ENCODE data around the gene CIAO2A.
A peak's percentile ranks its signal among the peaks of the same experiment; 100 is the strongest.
"Not testable (repeated sequence)": the region's sequence is repeated elsewhere in the genome, so short reads cannot be mapped to it uniquely, and the experiment has no call there.

CIAO2A gene

DNA sequence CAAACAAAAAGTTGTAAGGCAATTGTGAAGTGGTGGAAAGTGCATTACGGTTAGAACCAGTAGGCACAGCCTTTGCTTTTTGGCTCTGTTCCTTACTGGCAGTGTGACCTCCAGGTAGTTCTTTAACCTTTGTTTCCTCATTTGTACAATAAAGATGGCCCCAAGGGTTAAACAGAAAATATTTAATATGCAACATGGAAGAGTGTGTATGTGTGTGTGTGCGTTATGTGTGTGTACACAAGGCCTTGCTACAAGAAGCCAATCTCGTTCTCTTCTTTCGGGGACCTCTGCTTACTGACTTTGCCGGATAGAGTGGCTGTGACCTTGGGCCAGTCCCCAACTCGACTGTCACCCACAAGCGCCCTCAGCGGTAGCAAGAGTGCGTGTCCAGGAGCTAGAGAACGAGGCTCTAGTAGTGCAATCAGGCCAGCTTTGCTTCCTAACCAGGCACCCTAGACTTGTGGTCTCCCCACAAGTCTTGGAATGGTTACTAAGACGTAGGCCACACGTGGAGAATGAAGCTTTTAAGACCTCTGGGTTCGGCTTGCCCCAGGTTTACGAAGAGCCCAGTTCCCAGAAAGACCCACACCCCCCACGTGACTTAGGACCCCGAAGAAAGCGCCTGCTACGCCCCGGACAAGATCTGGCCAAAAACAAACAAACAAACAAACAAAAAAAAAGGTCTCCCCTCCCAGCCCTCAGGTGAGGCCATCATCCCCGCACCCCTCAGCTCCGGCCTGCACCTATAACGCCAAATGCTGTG is 593 bp downstream of the CIAO2A start:
- peaks cover 11 to 41% of the 10 kb centered on the region in 2 donors for H3K4me1 ChIP-seq (ENCODE audit: control insufficient read depth in 1 of 2, insufficient read depth in 2 of 2, low read length in 2 of 2)
- H3K36me3 ChIP-seq (ENCODE audit: control insufficient read depth in 1 of 2, insufficient read depth in 2 of 2, low read length in 2 of 2) = peaks cover 3 to 26% of the 10 kb centered on the region in 2 donors
- peak overlapping the region; percentile 90 to 96 for H3K4me3 ChIP-seq (ENCODE audit: low read depth in 1 of 2, low read length in 2 of 2)
- no peaks in the 10 kb centered on the region for H3K27me3 ChIP-seq (ENCODE audit: low read depth, low read length)
- H3K27ac ChIP-seq (ENCODE audit: low read length) = peak overlapping the region; percentile 97
- H3K9me3 ChIP-seq (ENCODE audit: control insufficient read depth in 1 of 2, low read length in 2 of 2) = no peaks in the 10 kb centered on the region

DNA sequence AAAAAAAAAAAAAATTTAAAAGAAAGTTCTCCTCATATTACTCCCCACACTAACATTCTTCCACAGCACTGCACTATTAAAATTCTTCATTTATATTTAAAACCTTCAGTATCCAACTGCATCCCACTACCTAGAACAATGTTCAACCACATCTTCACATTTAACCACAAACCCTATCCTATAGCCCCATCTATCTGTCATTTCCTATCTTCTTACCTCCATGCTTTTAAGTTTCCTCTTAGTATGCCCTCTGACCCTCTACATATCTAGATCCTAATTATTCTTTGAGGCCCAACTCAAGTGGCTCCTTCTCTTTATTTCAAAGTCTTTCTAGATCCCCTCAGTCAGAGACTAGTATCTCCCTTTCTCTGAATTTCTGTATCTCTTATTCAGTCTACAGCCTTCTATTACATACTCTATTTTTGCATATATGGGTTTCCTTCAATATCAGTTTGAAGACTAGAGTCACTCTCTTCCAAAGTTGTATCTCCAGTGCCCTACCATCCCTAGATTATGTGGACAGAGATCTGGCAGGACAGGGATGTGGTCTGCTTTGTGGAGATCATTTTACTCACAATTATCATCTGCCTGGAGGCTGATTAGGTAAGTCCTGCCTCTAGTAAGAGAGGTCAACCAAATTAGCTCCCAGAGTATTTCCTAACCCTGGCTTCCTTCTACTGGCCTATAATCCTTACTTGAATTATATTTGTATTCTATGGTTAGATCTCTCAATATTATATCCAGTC is 1.4 kb downstream of the CIAO2A start:
- no peaks in the 10 kb centered on the region for H3K9me3 ChIP-seq (ENCODE audit: control insufficient read depth in 1 of 2, low read length in 2 of 2)
- H3K4me1 ChIP-seq (ENCODE audit: control insufficient read depth in 1 of 2, insufficient read depth in 2 of 2, low read length in 2 of 2) = peaks cover 5 to 33% of the 10 kb centered on the region in 2 donors
- peak overlapping the region in 1 of 2 donors; percentile 90 for H3K4me3 ChIP-seq (ENCODE audit: low read depth in 1 of 2, low read length in 2 of 2)
- peaks cover 7 to 33% of the 10 kb centered on the region in 2 donors for H3K36me3 ChIP-seq (ENCODE audit: control insufficient read depth in 1 of 2, insufficient read depth in 2 of 2, low read length in 2 of 2)
- H3K27ac ChIP-seq (ENCODE audit: low read length) = peak overlapping the region; percentile 97
- no peaks in the 10 kb centered on the region for H3K27me3 ChIP-seq (ENCODE audit: low read depth, low read length)

DNA sequence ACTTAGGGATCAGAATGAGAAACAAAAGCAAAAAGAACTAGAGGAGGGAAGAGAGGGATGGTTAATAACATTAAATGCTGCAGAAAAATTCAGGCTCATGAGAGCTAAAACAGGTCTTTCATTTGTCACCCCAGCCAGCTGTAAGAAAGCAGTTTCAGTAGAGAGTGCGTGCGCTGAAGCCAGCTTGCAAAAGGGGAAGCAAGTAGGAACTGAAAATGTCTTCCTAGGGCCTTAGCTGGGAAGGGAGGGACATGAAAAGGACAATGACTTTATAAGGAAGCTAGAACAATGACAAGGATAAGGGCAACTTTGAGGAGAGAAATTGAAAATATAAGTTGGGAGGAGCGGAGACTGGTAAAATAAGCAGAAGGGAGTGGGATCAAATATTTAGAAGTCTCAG is 3.1 kb downstream of the CIAO2A start:
- Histone ChIP-seq H3K4me3 (ENCODE audit: low read depth in 1 of 2, low read length in 2 of 2) (no peak overlapping the region), H3K27ac (ENCODE audit: low read length) (peak overlapping the region; percentile 59), H3K9me3 (ENCODE audit: control insufficient read depth in 1 of 2, low read length in 2 of 2) (no peaks in the 10 kb centered on the region), H3K27me3 (ENCODE audit: low read depth, low read length) (no peaks in the 10 kb centered on the region), H3K4me1 (ENCODE audit: control insufficient read depth in 1 of 2, insufficient read depth in 2 of 2, low read length in 2 of 2) (peaks cover 5 to 24% of the 10 kb centered on the region in 2 donors), H3K36me3 (ENCODE audit: control insufficient read depth in 1 of 2, insufficient read depth in 2 of 2, low read length in 2 of 2) (peaks cover 7 to 30% of the 10 kb centered on the region in 2 donors)

DNA sequence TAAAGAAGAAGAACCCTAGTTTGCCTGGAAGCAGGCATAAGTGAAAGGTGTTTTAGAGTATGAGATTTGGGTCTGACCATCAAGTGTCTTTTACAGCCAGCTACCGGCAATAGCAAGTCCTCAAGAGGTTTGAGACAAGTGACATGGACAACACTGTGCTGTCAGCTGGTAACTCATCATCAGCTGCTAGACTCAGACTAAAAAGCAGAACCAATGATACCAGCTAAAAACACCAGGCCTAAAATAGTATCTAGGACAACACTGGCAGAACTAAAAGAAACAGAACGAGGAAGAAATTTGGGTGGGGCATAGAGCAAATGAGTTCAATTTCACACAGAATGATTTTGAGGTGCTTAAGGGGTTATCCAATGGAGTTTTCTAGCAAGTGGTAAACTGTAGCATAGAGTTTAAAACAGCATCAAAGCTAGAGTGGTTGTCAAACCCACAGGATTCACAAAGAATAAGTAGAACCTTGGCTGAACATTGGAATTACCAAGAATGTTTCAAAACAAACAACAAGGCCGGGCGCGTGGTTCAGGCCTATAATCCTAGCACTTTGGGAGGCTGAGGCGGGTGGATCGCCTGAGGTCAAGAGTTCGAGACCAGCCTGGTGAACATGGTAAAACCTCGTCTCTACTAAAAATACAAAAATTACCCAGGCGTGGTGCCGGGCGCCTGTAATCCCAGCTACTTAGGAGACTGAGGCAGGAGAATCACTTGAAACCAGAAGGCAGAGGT is 3.9 kb downstream of the CIAO2A start:
- no peaks in the 10 kb centered on the region for H3K27me3 ChIP-seq (ENCODE audit: low read depth, low read length)
- H3K36me3 ChIP-seq (ENCODE audit: control insufficient read depth in 1 of 2, insufficient read depth in 2 of 2, low read length in 2 of 2) = peaks cover 7 to 30% of the 10 kb centered on the region in 2 donors
- H3K27ac ChIP-seq (ENCODE audit: low read length) = peak overlapping the region; percentile 14
- no peak overlapping the region for H3K4me3 ChIP-seq (ENCODE audit: low read depth in 1 of 2, low read length in 2 of 2)
- peaks cover 5 to 22% of the 10 kb centered on the region in 2 donors for H3K4me1 ChIP-seq (ENCODE audit: control insufficient read depth in 1 of 2, insufficient read depth in 2 of 2, low read length in 2 of 2)
- H3K9me3 ChIP-seq (ENCODE audit: control insufficient read depth in 1 of 2, low read length in 2 of 2) = no peaks in the 10 kb centered on the region

DNA sequence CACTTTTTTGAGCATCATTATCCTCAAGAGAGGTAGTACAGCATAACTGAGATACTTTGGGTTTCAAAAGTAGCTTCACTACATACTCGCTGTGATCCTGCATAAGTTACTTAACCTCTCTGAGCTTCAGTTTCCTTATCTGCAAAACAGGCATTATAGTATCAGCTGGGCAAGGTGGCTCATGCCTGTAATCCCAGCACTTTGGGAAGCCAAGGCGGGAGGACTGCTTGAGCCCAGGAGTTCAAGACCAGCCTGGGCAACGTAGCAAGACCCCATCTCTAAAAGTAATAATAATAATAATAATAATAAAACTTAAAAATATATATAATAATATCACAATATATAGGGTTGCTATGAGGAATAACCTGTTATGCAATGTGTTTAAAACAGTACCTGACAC is 10.9 kb downstream of the CIAO2A start:
- H3K36me3 ChIP-seq (ENCODE audit: control insufficient read depth in 1 of 2, insufficient read depth in 2 of 2, low read length in 2 of 2) = peaks cover 9 to 22% of the 10 kb centered on the region in 2 donors
- H3K4me1 ChIP-seq (ENCODE audit: control insufficient read depth in 1 of 2, insufficient read depth in 2 of 2, low read length in 2 of 2) = no peaks in the 10 kb centered on the region
- H3K9me3 ChIP-seq (ENCODE audit: control insufficient read depth in 1 of 2, low read length in 2 of 2) = no peaks in the 10 kb centered on the region
- H3K4me3 ChIP-seq (ENCODE audit: low read depth in 1 of 2, low read length in 2 of 2) = no peak overlapping the region
- H3K27me3 ChIP-seq (ENCODE audit: low read depth, low read length) = no peaks in the 10 kb centered on the region
- no peak overlapping the region for H3K27ac ChIP-seq (ENCODE audit: low read length)

DNA sequence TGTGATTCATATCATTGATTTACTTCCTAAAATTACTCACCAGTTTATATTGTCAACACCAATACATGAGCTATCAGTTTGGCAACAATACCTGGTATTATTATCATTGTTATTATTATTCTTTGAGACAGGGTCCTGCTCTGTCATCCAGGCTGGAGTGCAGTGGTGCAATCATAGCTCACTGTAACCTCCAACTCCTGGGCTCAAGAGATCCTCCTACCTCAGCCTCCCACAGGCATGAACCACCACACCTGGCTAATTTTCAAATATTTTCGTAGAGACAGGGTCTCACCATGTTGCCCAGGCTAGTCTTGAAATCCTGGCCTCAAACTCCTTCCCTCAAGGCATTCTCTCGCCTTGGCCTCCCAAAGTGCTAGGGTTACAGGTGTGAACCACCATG is 20.1 kb downstream of the CIAO2A start:
- not testable (repeated sequence) for H3K9me3 ChIP-seq (ENCODE audit: control insufficient read depth in 1 of 2, low read length in 2 of 2); H3K27me3 ChIP-seq (ENCODE audit: low read depth, low read length); H3K4me3 ChIP-seq (ENCODE audit: low read depth in 1 of 2, low read length in 2 of 2); H3K27ac ChIP-seq (ENCODE audit: low read length)
- Histone ChIP-seq H3K36me3 (ENCODE audit: control insufficient read depth in 1 of 2, insufficient read depth in 2 of 2, low read length in 2 of 2) (peaks cover 21 to 28% of the 10 kb centered on the region in 2 donors), H3K4me1 (ENCODE audit: control insufficient read depth in 1 of 2, insufficient read depth in 2 of 2, low read length in 2 of 2) (peaks cover 0 to 16% of the 10 kb centered on the region in 2 donors)

DNA sequence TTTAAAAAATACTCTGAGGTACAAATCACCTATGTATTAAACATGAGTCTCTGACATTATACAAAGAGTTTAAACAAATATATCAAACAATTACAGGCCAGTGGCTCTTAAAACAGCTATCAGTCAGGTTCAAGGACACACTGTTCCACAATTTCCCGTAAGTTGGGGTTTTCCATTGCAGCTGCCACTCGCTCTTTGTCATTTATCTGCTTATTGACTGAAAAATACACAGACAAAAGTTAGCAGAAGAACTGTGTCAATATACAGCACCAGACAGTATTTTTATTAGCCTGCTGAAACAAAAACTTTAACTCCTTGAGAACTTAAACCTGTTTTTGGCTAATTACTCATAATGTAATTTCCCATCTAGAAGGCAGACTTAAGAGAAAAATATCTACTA is 20.8 kb downstream of the CIAO2A start:
- Histone ChIP-seq H3K4me3 (ENCODE audit: low read depth in 1 of 2, low read length in 2 of 2) (no peak overlapping the region), H3K27me3 (ENCODE audit: low read depth, low read length) (no peaks in the 10 kb centered on the region), H3K36me3 (ENCODE audit: control insufficient read depth in 1 of 2, insufficient read depth in 2 of 2, low read length in 2 of 2) (peaks cover 21 to 28% of the 10 kb centered on the region in 2 donors), H3K9me3 (ENCODE audit: control insufficient read depth in 1 of 2, low read length in 2 of 2) (no peaks in the 10 kb centered on the region), H3K27ac (ENCODE audit: low read length) (no peak overlapping the region), H3K4me1 (ENCODE audit: control insufficient read depth in 1 of 2, insufficient read depth in 2 of 2, low read length in 2 of 2) (peaks cover 0 to 16% of the 10 kb centered on the region in 2 donors)

DNA sequence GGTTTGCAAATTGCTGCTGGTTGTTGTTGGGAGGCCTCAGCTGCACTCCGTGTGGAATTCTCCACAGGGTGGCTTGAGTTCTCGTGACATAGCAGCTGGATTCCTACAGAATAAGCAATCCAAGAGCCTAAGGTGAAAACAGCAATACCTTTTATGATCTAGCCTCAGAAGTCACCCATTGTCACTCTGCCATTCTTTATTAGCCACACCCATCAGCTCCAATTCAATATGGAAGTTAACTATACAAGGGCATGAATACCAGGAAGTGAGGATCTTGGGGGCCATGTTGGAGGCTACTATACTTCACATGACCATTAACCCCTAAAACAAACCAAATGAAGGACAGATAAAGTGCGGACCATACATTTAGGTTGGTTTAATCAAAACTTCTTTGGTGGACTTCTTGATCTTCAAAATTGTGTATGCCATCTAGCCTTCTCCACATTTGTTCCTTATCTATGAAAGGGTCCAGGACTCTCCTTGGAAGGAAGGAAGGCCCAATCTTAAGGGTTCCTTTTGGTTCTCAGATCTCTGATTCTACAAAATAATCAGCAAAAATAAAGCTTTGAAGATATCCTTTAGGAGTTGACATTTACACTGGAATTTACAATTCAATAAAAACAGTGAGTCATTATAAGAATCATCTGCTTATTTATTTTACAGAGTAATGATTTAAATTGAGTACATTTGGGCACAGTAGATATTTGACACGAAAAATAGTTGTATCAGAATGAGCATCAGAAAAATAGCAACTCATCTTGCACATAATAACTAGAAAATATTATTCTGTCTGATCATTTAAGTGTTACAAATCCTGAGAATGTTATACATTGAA is 21.5 kb downstream of the CIAO2A start:
- peaks cover 0 to 16% of the 10 kb centered on the region in 2 donors for H3K4me1 ChIP-seq (ENCODE audit: control insufficient read depth in 1 of 2, insufficient read depth in 2 of 2, low read length in 2 of 2)
- peak overlapping the region; percentile 3 for H3K27ac ChIP-seq (ENCODE audit: low read length)
- peaks cover 16 to 28% of the 10 kb centered on the region in 2 donors for H3K36me3 ChIP-seq (ENCODE audit: control insufficient read depth in 1 of 2, insufficient read depth in 2 of 2, low read length in 2 of 2)

DNA sequence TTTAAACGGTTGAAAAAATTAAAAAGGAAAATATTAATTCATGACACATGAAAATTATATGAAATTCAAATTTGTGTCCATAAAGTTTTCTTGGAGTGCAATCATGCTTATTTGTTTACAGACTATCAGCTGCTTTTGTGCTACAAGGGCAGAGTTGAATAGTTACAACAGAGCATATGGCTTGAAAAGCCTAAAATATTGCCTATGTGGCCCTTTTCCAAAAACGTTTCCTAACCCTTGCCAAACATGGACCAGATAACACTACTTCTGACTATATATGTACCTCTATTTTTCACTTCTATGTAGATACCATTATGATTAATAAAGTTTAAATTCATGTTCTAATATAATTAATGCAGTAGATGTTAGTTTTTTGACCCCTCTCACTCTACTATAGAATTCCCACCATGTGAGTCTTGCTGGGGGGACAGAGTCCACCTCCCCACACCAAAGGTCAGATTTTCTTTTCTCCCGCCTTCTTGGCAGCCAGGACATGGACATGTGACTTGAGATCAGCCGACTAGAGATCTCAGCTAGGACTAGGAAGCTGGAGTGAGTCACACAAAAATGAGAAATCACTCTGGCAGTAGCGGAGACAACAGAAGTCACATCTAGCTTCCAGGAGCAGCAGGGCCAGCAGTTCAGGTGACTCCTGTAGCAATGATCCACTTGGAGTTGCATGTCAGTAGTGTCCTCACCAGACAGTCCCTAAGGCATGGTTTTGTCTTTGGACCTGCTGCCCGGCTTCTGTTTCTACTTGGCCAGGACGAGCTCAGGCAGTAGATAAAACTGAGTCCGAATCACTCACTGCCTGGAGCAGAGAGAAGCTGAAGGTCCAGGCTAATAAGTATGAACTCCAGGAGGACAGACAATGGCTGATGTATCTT is 22.4 kb downstream of the CIAO2A start:
- Histone ChIP-seq H3K27me3 (ENCODE audit: low read depth, low read length) (no peaks in the 10 kb centered on the region), H3K4me3 (ENCODE audit: low read depth in 1 of 2, low read length in 2 of 2) (no peak overlapping the region), H3K27ac (ENCODE audit: low read length) (peak overlapping the region; percentile 3), H3K9me3 (ENCODE audit: control insufficient read depth in 1 of 2, low read length in 2 of 2) (no peaks in the 10 kb centered on the region), H3K36me3 (ENCODE audit: control insufficient read depth in 1 of 2, insufficient read depth in 2 of 2, low read length in 2 of 2) (peaks cover 16 to 28% of the 10 kb centered on the region in 2 donors), H3K4me1 (ENCODE audit: control insufficient read depth in 1 of 2, insufficient read depth in 2 of 2, low read length in 2 of 2) (peaks cover 0 to 16% of the 10 kb centered on the region in 2 donors)

More for the DNA sequence above, 21.5 kb downstream of the CIAO2A start:
- H3K27me3 ChIP-seq (ENCODE audit: low read depth, low read length) = no peaks in the 10 kb centered on the region
- H3K9me3 ChIP-seq (ENCODE audit: control insufficient read depth in 1 of 2, low read length in 2 of 2) = no peaks in the 10 kb centered on the region
- H3K4me3 ChIP-seq (ENCODE audit: low read depth in 1 of 2, low read length in 2 of 2) = no peak overlapping the region

DNA sequence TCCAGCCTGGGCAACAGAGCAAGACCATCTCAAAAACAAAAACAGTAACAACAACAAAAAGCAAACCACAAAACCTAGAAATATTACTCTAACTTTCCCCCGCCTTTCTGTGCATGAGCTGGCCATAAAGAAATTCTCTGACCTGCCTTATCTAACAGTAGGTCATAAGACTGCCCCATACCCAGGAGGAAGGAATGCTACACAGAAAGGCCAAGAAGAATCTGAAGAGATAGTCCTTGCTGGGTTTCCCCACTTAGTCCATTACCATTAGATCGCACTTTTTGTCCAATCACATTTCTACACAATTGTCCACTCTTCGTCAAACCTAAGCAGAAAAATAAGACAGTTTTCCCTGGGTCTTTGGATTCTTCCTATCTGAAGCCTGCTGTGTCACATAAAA is 23.5 kb downstream of the CIAO2A start:
- Histone ChIP-seq H3K4me3 (ENCODE audit: low read depth in 1 of 2, low read length in 2 of 2) (no peak overlapping the region), H3K9me3 (ENCODE audit: control insufficient read depth in 1 of 2, low read length in 2 of 2) (no peaks in the 10 kb centered on the region), H3K36me3 (ENCODE audit: control insufficient read depth in 1 of 2, insufficient read depth in 2 of 2, low read length in 2 of 2) (peaks cover 12 to 24% of the 10 kb centered on the region in 2 donors), H3K27ac (ENCODE audit: low read length) (no peak overlapping the region), H3K4me1 (ENCODE audit: control insufficient read depth in 1 of 2, insufficient read depth in 2 of 2, low read length in 2 of 2) (peaks cover 0 to 16% of the 10 kb centered on the region in 2 donors), H3K27me3 (ENCODE audit: low read depth, low read length) (no peaks in the 10 kb centered on the region)
